Measurements from ENCODE around the gene SMPD3.

DNA sequence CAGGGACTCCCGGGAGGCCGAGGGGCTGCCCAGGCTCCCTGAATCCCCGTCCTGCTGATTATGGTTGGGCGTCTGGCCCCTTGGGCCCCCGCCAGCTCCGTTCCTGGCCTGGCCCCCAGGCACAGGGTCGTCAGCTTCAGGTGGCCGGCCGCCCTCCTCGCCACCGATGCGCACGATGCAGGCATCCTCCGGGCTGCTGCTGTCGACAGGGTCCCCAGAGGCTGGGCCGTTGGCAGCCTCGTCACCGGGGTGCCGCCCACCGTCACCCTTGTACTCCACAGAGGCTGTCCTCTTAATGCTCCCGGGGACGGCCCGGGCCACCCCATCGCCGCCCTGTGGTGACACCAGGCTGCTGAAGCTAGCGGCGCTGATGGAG is 77.0 kb downstream of the SMPD3 start:
- TF ChIP-seq, protein P1, sequence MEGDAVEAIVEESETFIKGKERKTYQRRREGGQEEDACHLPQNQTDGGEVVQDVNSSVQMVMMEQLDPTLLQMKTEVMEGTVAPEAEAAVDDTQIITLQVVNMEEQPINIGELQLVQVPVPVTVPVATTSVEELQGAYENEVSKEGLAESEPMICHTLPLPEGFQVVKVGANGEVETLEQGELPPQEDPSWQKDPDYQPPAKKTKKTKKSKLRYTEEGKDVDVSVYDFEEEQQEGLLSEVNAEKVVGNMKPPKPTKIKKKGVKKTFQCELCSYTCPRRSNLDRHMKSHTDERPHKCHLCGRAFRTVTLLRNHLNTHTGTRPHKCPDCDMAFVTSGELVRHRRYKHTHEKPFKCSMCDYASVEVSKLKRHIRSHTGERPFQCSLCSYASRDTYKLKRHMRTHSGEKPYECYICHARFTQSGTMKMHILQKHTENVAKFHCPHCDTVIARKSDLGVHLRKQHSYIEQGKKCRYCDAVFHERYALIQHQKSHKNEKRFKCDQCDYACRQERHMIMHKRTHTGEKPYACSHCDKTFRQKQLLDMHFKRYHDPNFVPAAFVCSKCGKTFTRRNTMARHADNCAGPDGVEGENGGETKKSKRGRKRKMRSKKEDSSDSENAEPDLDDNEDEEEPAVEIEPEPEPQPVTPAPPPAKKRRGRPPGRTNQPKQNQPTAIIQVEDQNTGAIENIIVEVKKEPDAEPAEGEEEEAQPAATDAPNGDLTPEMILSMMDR (IDR thresholded peaks at IDR 0.05; ENCODE audit: insufficient read depth, low read length), result no peak
- TF ChIP-seq, protein P2, sequence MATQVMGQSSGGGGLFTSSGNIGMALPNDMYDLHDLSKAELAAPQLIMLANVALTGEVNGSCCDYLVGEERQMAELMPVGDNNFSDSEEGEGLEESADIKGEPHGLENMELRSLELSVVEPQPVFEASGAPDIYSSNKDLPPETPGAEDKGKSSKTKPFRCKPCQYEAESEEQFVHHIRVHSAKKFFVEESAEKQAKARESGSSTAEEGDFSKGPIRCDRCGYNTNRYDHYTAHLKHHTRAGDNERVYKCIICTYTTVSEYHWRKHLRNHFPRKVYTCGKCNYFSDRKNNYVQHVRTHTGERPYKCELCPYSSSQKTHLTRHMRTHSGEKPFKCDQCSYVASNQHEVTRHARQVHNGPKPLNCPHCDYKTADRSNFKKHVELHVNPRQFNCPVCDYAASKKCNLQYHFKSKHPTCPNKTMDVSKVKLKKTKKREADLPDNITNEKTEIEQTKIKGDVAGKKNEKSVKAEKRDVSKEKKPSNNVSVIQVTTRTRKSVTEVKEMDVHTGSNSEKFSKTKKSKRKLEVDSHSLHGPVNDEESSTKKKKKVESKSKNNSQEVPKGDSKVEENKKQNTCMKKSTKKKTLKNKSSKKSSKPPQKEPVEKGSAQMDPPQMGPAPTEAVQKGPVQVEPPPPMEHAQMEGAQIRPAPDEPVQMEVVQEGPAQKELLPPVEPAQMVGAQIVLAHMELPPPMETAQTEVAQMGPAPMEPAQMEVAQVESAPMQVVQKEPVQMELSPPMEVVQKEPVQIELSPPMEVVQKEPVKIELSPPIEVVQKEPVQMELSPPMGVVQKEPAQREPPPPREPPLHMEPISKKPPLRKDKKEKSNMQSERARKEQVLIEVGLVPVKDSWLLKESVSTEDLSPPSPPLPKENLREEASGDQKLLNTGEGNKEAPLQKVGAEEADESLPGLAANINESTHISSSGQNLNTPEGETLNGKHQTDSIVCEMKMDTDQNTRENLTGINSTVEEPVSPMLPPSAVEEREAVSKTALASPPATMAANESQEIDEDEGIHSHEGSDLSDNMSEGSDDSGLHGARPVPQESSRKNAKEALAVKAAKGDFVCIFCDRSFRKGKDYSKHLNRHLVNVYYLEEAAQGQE (IDR thresholded peaks at IDR 0.05; ENCODE audit: insufficient replicate concordance, low read depth), result no peak

Data from HL-60 (cell line).